Naive thymus-derived CD4-positive, alpha-beta T cell (primary cell): ENCODE data around the gene MAPKAP1. TPM values are rescaled to one million over a fixed set of nuclear protein-coding genes. Genes with fewer than 3 reads are reported as not detected.

Experiments used
- ATAC-seq: fragments of 150-1000 bp; cut with Tn5 transposase; 2 replicates; pipeline ENCODE4 v1.10.0; 2021; ENCODE audit warnings: mild to moderate bottlenecking, moderate library complexity
- CTCF ChIA-PET: fragments of 350-600 bp; sonication (Branson Sonifier 250); formaldehyde crosslinking; loops from one replicate; lab custom pipeline; 2021; ENCODE audit warnings: antibody characterized with exemption; lab: Charles Lee
- POLR2A ChIA-PET: fragments of 350-600 bp; sonication (Branson Sonifier 250); formaldehyde crosslinking; loops from one replicate; lab custom pipeline; 2021; ENCODE audit warnings: antibody characterized with exemption, inconsistent platforms; lab: Charles Lee
- DNase-seq, 9 donors: peaks; one replicate each; pipeline versions ENCODE4 v3.0.0 to v3.0.0-alpha.2; 2020 to 2022; ENCODE audit warnings: mixed read lengths in 1 of 9
- H3K27ac ChIP-seq: one replicate; pipeline ENCODE4 v1.7.0; 2013; ENCODE audit warnings: mild to moderate bottlenecking, low read depth, low read length, moderate library complexity
- H3K27me3 ChIP-seq, 2 donors: one replicate each; pipeline ENCODE4 v1.7.0; 2013; ENCODE audit warnings: low read length in 2 of 2, mild to moderate bottlenecking in 2 of 2, moderate library complexity in 2 of 2; ENCODE audit not compliant: control insufficient read depth in 2 of 2, insufficient read depth in 2 of 2
- H3K36me3 ChIP-seq, 3 experiments: 1 replicate in 2 of 3; 2 replicates in 1 of 3; pipeline ENCODE4 v1.7.0; 2013; ENCODE audit warnings: low read length in 3 of 3, mild to moderate bottlenecking in 3 of 3, moderate library complexity in 1 of 3; ENCODE audit not compliant: insufficient read depth in 3 of 3, control insufficient read depth in 2 of 3
- H3K4me1 ChIP-seq, 2 donors: one replicate each; pipeline ENCODE4 v1.7.0; 2013; ENCODE audit warnings: low read length in 2 of 2, mild to moderate bottlenecking in 2 of 2, moderate library complexity in 1 of 2; ENCODE audit not compliant: control insufficient read depth in 2 of 2, insufficient read depth in 2 of 2
- H3K4me3 ChIP-seq: 2 replicates; pipeline ENCODE4 v1.7.0; 2013; ENCODE audit warnings: mild to moderate bottlenecking, low read length
- H3K9me3 ChIP-seq, 3 experiments: 1 replicate in 2 of 3; 2 replicates in 1 of 3; pipeline ENCODE4 v1.7.0; 2013; ENCODE audit warnings: low read length in 3 of 3; ENCODE audit not compliant: control insufficient read depth in 2 of 3
- H3K27ac Mint-ChIP-seq, 9 donors: one replicate each; pipeline ENCODE4 v1.8.0; 2020 to 2022; ENCODE audit warnings: mixed read lengths in 9 of 9, mild to moderate bottlenecking in 8 of 9, moderate library complexity in 5 of 9, inconsistent platforms in 2 of 9
- H3K27me3 Mint-ChIP-seq, 5 donors: one replicate each; pipeline ENCODE4 v1.8.0; 2021 to 2022; ENCODE audit warnings: mixed read lengths in 5 of 5, mild to moderate bottlenecking in 1 of 5
- H3K36me3 Mint-ChIP-seq, 5 donors: one replicate each; pipeline ENCODE4 v1.8.0; 2020 to 2022; ENCODE audit warnings: mixed read lengths in 5 of 5, mild to moderate bottlenecking in 3 of 5, inconsistent platforms in 1 of 5
- H3K4me1 Mint-ChIP-seq, 7 donors: one replicate each; pipeline ENCODE4 v1.8.0; 2020 to 2022; ENCODE audit warnings: mixed read lengths in 7 of 7, mild to moderate bottlenecking in 3 of 7, inconsistent platforms in 1 of 7
- H3K4me3 Mint-ChIP-seq, 10 donors: one replicate each; pipeline ENCODE4 v1.8.0; 2020 to 2022; ENCODE audit warnings: mild to moderate bottlenecking in 10 of 10, mixed read lengths in 10 of 10, moderate library complexity in 6 of 10, inconsistent platforms in 2 of 10
- H3K9me3 Mint-ChIP-seq, 11 donors: one replicate each; pipeline ENCODE4 v1.8.0; 2020 to 2022; ENCODE audit warnings: mixed read lengths in 11 of 11, mild to moderate bottlenecking in 4 of 11, inconsistent platforms in 1 of 11, moderate library complexity in 1 of 11
- intact Hi-C, 2 donors: fragments of 100-400 bp; cut with micrococcal nuclease; formaldehyde crosslinking; loops; one replicate each; pipeline ENCODE4 v1.15.1; 2023
- polyA plus RNA-seq, 2 donors: library from polyadenylated mRNA; unstranded; fragments of 300-500 nt; fragmentation: Illumina TruSeq; gene quantifications; one replicate each; pipeline ENCODE4 v1.2.3, GENCODE V29; 2021
- total RNA-seq, 6 experiments: library from RNA in 5 of 6; stranded (reverse) in 5 of 6; gene quantifications; 1 replicate in 5 of 6; 2 replicates in 1 of 6; pipeline ENCODE4 v1.2.3 and lab custom pipeline; 2021 to 2026

MAPKAP1 gene
- total and polyA plus RNA-seq, 7 experiments from 2014 or later: 41.3 to 73.6 (median 55.8) TPM

- Mint-ChIP-seq H3K9me3 (no peaks in the 10 kb centered on the region), H3K36me3 (peaks cover 0 to 11% (median 0%) of the 10 kb centered on the region in 5 donors), H3K4me3 (no peak overlapping the region), H3K4me1 (no peaks in the 10 kb centered on the region), H3K27me3 (no peaks in the 10 kb centered on the region), H3K27ac (no peak overlapping the region)
- Histone ChIP-seq H3K27me3 (no peaks in the 10 kb centered on the region), H3K4me3 (no peak overlapping the region), H3K36me3 (peaks cover 0 to 28% (median 0%) of the 10 kb centered on the region in 3 experiments), H3K27ac (no peak overlapping the region), H3K9me3 (no peaks in the 10 kb centered on the region), H3K4me1 (no peaks in the 10 kb centered on the region)
- ChIA-PET CTCF (no interaction called here), POLR2A (no interaction called here)
- ATAC-seq (no peak), DNase-seq (no peak)
- intact Hi-C loops: no loop called here
These were observed 271.8 kb downstream of the MAPKAP1 start for GRCh38 chr9:125434986-125435775.

DNA sequence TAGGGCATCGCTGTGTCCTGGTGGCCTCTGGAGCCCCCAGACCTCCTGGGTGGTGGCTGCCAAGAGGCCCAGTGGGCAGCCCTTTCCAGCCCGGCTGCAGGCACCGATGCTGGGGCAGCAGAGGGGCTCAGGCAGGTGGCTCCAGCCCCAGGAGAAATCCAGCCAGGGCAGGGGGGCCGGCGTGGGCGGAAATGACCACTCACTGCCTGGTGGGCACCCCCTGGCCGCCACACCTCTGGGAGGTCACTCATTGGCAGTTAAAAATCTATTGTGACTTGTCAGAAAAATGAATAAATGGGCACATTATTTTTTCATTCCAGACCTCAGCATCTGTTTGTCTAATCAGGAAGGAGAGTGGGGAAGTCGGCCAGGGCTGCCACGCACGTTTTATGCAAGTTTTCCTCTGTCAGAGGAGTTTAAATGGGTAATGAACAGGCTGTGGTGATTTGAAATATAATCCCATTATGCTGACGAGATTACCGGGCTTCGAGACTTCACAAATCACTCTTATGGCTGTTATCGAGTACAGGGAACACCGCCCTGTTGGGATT is 273.5 kb downstream of the MAPKAP1 start:
- ATAC-seq (no peak), DNase-seq (no peak)
- no peaks in the 10 kb centered on the region for H3K4me1 ChIP-seq
- no peak overlapping the region for H3K4me3 Mint-ChIP-seq
- no peak overlapping the region for H3K4me3 ChIP-seq
- no peaks in the 10 kb centered on the region for H3K4me1 Mint-ChIP-seq
- H3K27ac ChIP-seq: no peak overlapping the region
- ChIA-PET CTCF (no interaction called here), POLR2A (no interaction called here)
- H3K9me3 ChIP-seq: no peaks in the 10 kb centered on the region
- H3K36me3 Mint-ChIP-seq: peaks cover 0 to 8% (median 0%) of the 10 kb centered on the region in 5 donors
- no peaks in the 10 kb centered on the region for H3K27me3 Mint-ChIP-seq
- no peak overlapping the region for H3K27ac Mint-ChIP-seq
- H3K27me3 ChIP-seq: no peaks in the 10 kb centered on the region
- peaks cover 0 to 12% (median 0%) of the 10 kb centered on the region in 3 experiments for H3K36me3 ChIP-seq
- intact Hi-C loops: no loop called here
- no peaks in the 10 kb centered on the region for H3K9me3 Mint-ChIP-seq

DNA sequence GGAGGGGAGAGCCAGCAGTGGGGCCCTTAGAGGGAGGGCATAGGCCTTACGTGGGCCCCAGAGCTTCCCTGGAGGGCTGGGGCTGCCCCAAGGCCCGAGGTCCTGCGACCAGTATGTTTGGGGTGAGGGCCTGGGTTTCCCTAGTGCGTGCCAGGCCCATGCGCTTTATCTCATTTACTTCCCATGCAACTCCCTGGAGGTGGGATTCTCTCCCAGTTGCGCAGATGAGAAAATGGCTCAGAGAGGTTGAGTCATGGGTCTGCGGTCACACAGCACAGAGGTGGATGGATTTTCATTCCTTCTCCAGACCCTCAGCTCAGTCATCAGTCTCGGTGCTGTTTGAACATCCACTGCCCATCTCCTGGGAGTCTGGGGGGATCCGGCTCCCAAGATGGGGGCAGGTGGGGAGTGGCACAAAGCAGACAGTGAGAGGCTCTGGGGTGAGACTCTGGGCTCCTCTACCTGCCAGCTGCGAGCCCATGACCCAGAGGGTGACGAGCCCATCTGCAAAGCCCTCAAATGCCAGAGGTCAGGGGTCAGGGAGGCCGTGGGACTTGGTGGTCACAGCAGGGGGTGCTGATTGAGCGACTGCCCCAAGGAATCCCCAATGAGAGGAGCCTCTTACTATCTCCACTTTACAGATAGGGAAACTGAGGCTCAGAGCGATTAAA is 274.2 kb downstream of the MAPKAP1 start:
- H3K27ac ChIP-seq: no peak overlapping the region
- H3K4me1 ChIP-seq: no peaks in the 10 kb centered on the region
- H3K27ac Mint-ChIP-seq: no peak overlapping the region
- H3K27me3 Mint-ChIP-seq: no peaks in the 10 kb centered on the region
- no peaks in the 10 kb centered on the region for H3K4me1 Mint-ChIP-seq
- DNase-seq (no peak), ATAC-seq (no peak)
- peaks cover 0 to 4% (median 0%) of the 10 kb centered on the region in 5 donors for H3K36me3 Mint-ChIP-seq
- intact Hi-C loops: no loop called here
- H3K4me3 ChIP-seq: no peak overlapping the region
- peaks cover 0 to 5% (median 0%) of the 10 kb centered on the region in 3 experiments for H3K36me3 ChIP-seq
- no peaks in the 10 kb centered on the region for H3K9me3 ChIP-seq
- ChIA-PET POLR2A (no interaction called here), CTCF (no interaction called here)
- no peak overlapping the region for H3K4me3 Mint-ChIP-seq
- H3K9me3 Mint-ChIP-seq: no peaks in the 10 kb centered on the region
- no peaks in the 10 kb centered on the region for H3K27me3 ChIP-seq

DNA sequence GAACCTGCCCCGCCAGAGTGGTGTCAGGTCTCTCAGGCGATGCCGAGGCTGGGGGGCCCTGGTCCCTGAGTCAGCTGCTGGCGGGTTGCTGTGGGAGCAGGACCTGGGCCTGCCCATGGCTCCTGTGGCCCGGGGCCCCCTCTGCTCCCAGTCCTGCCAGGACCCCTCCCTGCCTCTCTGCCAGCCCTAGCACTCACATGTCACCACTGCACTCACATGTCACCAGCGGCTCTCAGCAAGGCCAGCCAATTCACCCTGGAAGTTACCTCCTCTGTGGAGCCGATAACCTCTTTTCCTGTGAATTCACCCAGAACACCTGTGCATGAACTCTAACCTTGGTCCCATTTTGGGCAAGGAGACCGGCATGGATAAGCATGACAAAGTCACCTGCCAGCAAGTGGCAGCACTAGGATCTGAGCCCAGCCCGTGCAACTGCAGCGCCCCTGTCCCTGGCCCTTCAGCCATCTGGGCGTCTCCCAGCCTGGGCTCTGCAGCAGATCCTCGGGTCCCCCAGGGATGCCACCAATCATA is 275.2 kb downstream of the MAPKAP1 start:
- ChIA-PET POLR2A (no interaction called here), CTCF (no interaction called here)
- H3K36me3 ChIP-seq: no peaks in the 10 kb centered on the region
- DNase-seq: no peak
- H3K4me3 ChIP-seq: no peak overlapping the region
- H3K36me3 Mint-ChIP-seq: no peaks in the 10 kb centered on the region
- no peaks in the 10 kb centered on the region for H3K9me3 ChIP-seq
- H3K27ac ChIP-seq: no peak overlapping the region
- no peaks in the 10 kb centered on the region for H3K9me3 Mint-ChIP-seq
- no peaks in the 10 kb centered on the region for H3K4me1 ChIP-seq
- H3K27me3 Mint-ChIP-seq: no peaks in the 10 kb centered on the region
- ATAC-seq: no peak
- H3K27me3 ChIP-seq: no peaks in the 10 kb centered on the region
- H3K4me3 Mint-ChIP-seq: no peak overlapping the region
- H3K27ac Mint-ChIP-seq: peak overlapping the region in 1 of 9 donors; percentile 32
- intact Hi-C loops: no loop called here
- no peaks in the 10 kb centered on the region for H3K4me1 Mint-ChIP-seq

- POLR2A ChIA-PET: no interaction called here
- intact Hi-C loops: no loop called here
- H3K9me3 Mint-ChIP-seq: no peaks in the 10 kb centered on the region
- ATAC-seq (no peak), DNase-seq (no peak)
- H3K4me3 Mint-ChIP-seq: no peak overlapping the region
- Histone ChIP-seq H3K27me3 (no peaks in the 10 kb centered on the region), H3K4me3 (no peak overlapping the region), H3K4me1 (no peaks in the 10 kb centered on the region), H3K36me3 (no peaks in the 10 kb centered on the region), H3K27ac (no peak overlapping the region), H3K9me3 (no peaks in the 10 kb centered on the region)
- no peaks in the 10 kb centered on the region for H3K27me3 Mint-ChIP-seq
- CTCF ChIA-PET: no interaction called here
- no peaks in the 10 kb centered on the region for H3K4me1 Mint-ChIP-seq
- H3K36me3 Mint-ChIP-seq: no peaks in the 10 kb centered on the region
- H3K27ac Mint-ChIP-seq: no peak overlapping the region
These were observed 276.0 kb downstream of the MAPKAP1 start for GRCh38 chr9:125431012-125431305.

- Histone ChIP-seq H3K4me1 (no peaks in the 10 kb centered on the region), H3K4me3 (no peak overlapping the region), H3K36me3 (no peaks in the 10 kb centered on the region), H3K27ac (no peak overlapping the region), H3K27me3 (no peaks in the 10 kb centered on the region), H3K9me3 (no peaks in the 10 kb centered on the region)
- no peak overlapping the region for H3K4me3 Mint-ChIP-seq
- H3K4me1 Mint-ChIP-seq: no peaks in the 10 kb centered on the region
- ChIA-PET POLR2A (no interaction called here), CTCF (no interaction called here)
- DNase-seq (no peak), ATAC-seq (no peak)
- no peak overlapping the region for H3K27ac Mint-ChIP-seq
- no peaks in the 10 kb centered on the region for H3K27me3 Mint-ChIP-seq
- intact Hi-C loops: no loop called here
- H3K9me3 Mint-ChIP-seq: no peaks in the 10 kb centered on the region
- no peaks in the 10 kb centered on the region for H3K36me3 Mint-ChIP-seq
These were observed 276.6 kb downstream of the MAPKAP1 start for GRCh38 chr9:125430161-125431011.
